Measurements from ENCODE around the gene VWA3B.
"Not testable (repeated sequence)": the region's sequence is repeated elsewhere in the genome, so short reads cannot be mapped to it uniquely, and the experiment has no call there.

- not testable (repeated sequence) for TF ChIP-seq PATZ1 (CRISPR knock-in tag; IDR thresholded peaks at IDR 0.05; ENCODE audit: borderline replicate concordance); ZFP3 (CRISPR knock-in tag; IDR thresholded peaks at IDR 0.05); PPARA (CRISPR knock-in tag; IDR thresholded peaks at IDR 0.05; ENCODE audit: borderline replicate concordance); ZFP30 (CRISPR knock-in tag; IDR thresholded peaks at IDR 0.05); ARNTL (CRISPR knock-in tag; IDR thresholded peaks at IDR 0.05; ENCODE audit: borderline replicate concordance, low read depth); CREB5 (CRISPR knock-in tag; IDR thresholded peaks at IDR 0.05; ENCODE audit: low read depth); ESRRG (CRISPR knock-in tag; IDR thresholded peaks at IDR 0.05)
These were observed 233.2 kb downstream of the VWA3B start for GRCh38 chr2:98320171-98320570.

Data from SK-N-SH treated with all-trans-retinoic acid at 6 μM for 48 hours (cell line).